ENCODE data around the gene ATP2C1. TPM values are rescaled to one million over a fixed set of nuclear protein-coding genes. Genes with fewer than 3 reads are reported as not detected.

ATP2C1 gene
- total RNA-seq, 1 donor from 2014 or later = 57.1 TPM

DNA sequence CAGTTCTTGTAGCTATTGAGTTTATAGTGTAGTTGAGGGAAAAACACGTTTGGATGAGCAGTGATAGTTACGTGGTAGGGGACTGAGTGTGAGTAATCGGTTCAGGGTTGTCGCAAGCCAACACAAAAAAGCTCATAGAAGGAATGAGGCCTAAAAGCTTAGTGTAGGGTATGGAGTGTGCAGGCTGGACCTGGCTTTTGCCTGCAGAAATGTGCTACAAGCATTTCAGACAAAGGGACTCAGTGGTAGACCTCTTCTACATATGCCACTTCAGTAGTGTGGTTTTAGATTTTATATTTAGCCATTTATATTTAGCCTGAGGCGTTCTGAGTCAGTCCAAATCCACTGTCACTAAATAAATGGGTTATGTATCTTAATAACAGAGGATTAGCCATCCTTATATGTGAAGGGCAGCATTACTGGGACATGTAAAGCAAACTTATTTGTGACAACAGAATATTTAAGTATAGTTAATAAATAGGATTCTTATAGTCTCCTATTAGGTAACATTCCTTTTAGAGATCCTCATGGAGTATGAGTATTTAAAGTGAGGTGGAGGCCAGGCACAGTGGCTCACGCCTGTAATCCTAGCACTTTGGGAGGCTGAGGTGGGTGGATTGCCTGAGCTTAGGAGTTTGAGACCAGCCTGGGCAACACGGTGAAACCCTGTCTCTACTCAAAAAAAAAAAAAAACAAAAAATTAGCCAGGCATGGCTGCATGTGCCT lies 21.8 kb downstream of the ATP2C1 start:
- Histone ChIP-seq H3K36me3 (peaks cover 6% of the 10 kb centered on the region), H3K27ac (replicated peaks) (peak overlapping the region; percentile 75), H3K4me3 (no peak overlapping the region), H3K27me3 (ENCODE audit: low read depth) (no peaks in the 10 kb centered on the region), H3K4me1 (peaks cover 45% of the 10 kb centered on the region), H3K9me3 (replicated peaks) (peaks cover 17% of the 10 kb centered on the region)
- TF ChIP-seq, protein P1, sequence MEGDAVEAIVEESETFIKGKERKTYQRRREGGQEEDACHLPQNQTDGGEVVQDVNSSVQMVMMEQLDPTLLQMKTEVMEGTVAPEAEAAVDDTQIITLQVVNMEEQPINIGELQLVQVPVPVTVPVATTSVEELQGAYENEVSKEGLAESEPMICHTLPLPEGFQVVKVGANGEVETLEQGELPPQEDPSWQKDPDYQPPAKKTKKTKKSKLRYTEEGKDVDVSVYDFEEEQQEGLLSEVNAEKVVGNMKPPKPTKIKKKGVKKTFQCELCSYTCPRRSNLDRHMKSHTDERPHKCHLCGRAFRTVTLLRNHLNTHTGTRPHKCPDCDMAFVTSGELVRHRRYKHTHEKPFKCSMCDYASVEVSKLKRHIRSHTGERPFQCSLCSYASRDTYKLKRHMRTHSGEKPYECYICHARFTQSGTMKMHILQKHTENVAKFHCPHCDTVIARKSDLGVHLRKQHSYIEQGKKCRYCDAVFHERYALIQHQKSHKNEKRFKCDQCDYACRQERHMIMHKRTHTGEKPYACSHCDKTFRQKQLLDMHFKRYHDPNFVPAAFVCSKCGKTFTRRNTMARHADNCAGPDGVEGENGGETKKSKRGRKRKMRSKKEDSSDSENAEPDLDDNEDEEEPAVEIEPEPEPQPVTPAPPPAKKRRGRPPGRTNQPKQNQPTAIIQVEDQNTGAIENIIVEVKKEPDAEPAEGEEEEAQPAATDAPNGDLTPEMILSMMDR (IDR thresholded peaks at IDR 0.05; ENCODE audit: borderline replicate concordance) = no peak
- DNase-seq = no peak
- intact Hi-C loops (cut with micrococcal nuclease) = no loop called here

DNA sequence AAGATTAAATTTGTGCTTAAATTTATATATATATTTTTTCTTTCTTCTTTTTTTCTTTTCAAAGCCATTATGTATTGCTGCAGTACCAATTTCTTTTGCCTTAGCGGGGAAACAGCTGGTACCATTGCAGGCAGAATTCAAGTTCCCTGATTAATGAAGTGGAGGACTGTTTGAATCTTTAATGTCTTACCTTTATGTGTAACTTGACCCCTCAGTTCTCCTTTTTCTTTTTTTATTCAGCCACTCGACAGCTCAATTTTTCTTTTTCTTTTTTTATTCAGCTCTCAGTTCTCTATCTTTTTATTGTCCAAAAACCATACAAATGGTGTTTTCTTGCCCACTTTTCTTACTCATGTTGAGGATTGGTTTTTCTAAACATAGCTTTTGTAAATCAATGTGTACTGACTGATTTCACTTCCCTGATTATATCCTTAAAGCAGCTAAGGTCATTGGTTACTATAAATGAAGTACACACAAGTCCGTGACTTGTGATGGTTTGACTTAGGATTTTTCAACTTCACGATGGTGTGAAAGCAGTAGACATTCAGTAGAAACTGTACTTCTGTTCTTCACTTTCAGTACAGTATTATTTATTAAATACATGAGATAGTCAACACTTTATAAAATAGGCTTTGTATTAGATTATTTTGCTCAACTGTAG lies 22.8 kb downstream of the ATP2C1 start:
- H3K4me3 ChIP-seq = no peak overlapping the region
- TF ChIP-seq, protein P1 (IDR thresholded peaks at IDR 0.05; ENCODE audit: borderline replicate concordance) = no peak
- no peaks in the 10 kb centered on the region for H3K27me3 ChIP-seq (ENCODE audit: low read depth)
- H3K27ac ChIP-seq (replicated peaks) = peak overlapping the region; percentile 75
- peaks cover 6% of the 10 kb centered on the region for H3K36me3 ChIP-seq
- H3K9me3 ChIP-seq (replicated peaks) = peaks cover 17% of the 10 kb centered on the region
- intact Hi-C loops (cut with micrococcal nuclease) = no loop called here
- DNase-seq = no peak
- H3K4me1 ChIP-seq = peaks cover 45% of the 10 kb centered on the region

DNA sequence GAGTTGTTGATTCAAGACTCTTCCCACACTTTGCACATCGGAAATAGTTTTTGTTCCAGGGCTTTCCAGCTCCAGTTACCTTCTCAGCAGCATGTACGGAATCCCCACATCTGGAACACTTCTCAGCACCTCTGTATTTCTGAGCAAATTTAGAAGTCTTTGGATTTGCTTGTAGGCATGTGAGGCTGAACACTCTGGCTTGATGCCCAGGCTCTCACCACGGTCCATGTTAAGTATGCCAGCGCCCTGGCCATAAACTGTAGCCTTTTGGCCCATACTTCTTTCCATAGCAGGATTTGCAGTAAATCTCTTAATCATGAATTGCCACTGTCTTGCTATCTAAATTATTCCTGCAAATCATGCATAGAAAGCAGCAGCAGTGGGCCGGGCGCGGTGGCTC lies 24.4 kb downstream of the ATP2C1 start:
- H3K27me3 ChIP-seq (ENCODE audit: low read depth) = no peaks in the 10 kb centered on the region
- H3K4me1 ChIP-seq = peaks cover 42% of the 10 kb centered on the region
- no peak for DNase-seq
- no peak overlapping the region for H3K27ac ChIP-seq (replicated peaks)
- TF ChIP-seq, protein P1 (IDR thresholded peaks at IDR 0.05; ENCODE audit: borderline replicate concordance) = no peak
- peaks cover 20% of the 10 kb centered on the region for H3K9me3 ChIP-seq (replicated peaks)
- intact Hi-C loops (cut with micrococcal nuclease) = no loop called here
- no peak overlapping the region for H3K4me3 ChIP-seq
- H3K36me3 ChIP-seq = peaks cover 6% of the 10 kb centered on the region

DNA sequence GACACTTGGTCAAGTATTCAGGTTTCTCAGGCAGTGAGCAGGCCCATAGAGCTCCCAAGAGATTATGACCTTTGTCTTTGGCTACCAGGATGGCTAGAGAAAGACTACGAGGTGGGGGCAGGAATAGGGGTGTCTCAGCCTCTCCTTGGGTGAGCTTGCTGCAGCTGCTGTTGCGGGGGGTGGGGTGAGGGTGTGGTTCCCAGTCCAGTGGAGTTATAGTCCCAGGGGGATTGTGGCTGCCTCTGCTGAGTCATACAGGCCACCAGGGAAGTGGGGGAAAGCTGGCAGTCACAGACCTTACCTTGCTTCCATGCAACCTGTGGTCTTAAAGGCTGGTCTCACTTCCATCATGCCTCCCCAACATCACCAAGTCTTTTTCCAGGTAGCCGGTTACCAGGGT lies 31.7 kb downstream of the ATP2C1 start:
- TF ChIP-seq, protein P1 (IDR thresholded peaks at IDR 0.05; ENCODE audit: borderline replicate concordance) = no peak
- Histone ChIP-seq H3K36me3 (no peaks in the 10 kb centered on the region), H3K27me3 (ENCODE audit: low read depth) (no peaks in the 10 kb centered on the region), H3K9me3 (replicated peaks) (peaks cover 17% of the 10 kb centered on the region), H3K27ac (replicated peaks) (no peak overlapping the region), H3K4me3 (no peak overlapping the region), H3K4me1 (peaks cover 38% of the 10 kb centered on the region)
- no peak for DNase-seq
- intact Hi-C loops (cut with micrococcal nuclease) = no loop called here

DNA sequence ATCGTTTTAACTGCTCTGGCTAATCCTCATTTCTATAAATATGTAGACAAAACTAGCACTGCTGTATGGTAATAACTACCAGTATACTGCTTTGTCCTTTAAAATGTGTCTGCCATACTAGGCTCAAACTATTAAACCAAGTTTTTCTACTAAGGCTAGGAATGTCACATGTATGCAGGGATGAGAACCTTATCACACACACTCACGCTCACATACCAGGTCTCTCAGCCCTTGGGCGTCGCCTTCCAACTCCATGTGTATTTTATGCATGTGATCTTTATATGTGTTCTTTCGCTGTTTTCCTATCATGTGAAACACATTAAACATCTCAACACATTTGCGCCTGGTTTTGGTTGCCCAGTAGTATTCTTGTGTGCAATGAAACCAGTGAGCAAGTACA lies 32.6 kb downstream of the ATP2C1 start:
- no peak overlapping the region for H3K4me3 ChIP-seq
- TF ChIP-seq, protein P1 (IDR thresholded peaks at IDR 0.05; ENCODE audit: borderline replicate concordance) = no peak
- H3K27ac ChIP-seq (replicated peaks) = no peak overlapping the region
- H3K36me3 ChIP-seq = no peaks in the 10 kb centered on the region
- H3K9me3 ChIP-seq (replicated peaks) = peaks cover 17% of the 10 kb centered on the region
- DNase-seq = no peak
- H3K4me1 ChIP-seq = peaks cover 38% of the 10 kb centered on the region
- H3K27me3 ChIP-seq (ENCODE audit: low read depth) = no peaks in the 10 kb centered on the region
- intact Hi-C loops (cut with micrococcal nuclease) = no loop called here

Measured in left ventricle myocardium inferior (tissue), 1 donor.